Endometrial microvascular endothelial cells (primary cell): ENCODE results near the gene INPP5D. TPM values are rescaled to one million over a fixed set of nuclear protein-coding genes. Genes with fewer than 3 reads are reported as not detected.

Source experiments
- in situ Hi-C: cut with HindIII; loops from 2 replicates; pipeline ENCODE4 v1.10.0; 2017; ENCODE audit warnings: low sequenced_read_pairs, low pct_unique_long_range_greater_than_20kb; ENCODE audit errors: inconsistent ontology term
- total RNA-seq: library from RNA; depleted of rRNA; stranded (reverse); fragments of >200 nt; gene quantifications from one replicate; pipeline ENCODE4 v1.2.3, GENCODE V29; 2015; ENCODE audit errors: inconsistent ontology term

INPP5D gene
- total RNA-seq, 1 donor from 2014 or later: 17.1 TPM

- in situ Hi-C loops: no loop called here
Observed at GRCh38 chr2:233251306-233252116, 191.4 kb downstream of the INPP5D start, which contains the start of gene ATG16L1. Gene ATG16L1, plus strand, starts transcription at chr2:233251673. Its CDS starts 155 bp downstream, at chr2:233251828.

DNA sequence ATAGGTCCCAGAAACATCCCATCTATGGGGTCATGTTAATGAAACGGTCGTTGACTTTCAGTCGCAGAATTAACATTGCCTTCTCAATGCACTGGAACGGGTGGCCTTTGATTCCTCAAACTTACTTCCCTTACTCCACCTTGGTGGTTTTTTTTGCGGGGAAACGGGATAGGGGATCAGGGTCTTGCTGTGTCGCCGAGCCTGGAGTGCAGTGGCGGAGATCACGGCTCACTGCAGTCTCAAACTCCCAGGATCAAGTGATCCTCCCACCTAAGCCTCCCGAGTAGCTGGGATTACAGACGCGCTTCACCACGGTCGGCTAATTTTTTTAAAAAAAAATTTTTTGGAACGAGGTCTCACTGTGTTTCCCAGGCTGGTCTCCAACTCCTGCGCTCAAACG is 192.1 kb downstream of the INPP5D start:
- in situ Hi-C loops: no loop called here

DNA sequence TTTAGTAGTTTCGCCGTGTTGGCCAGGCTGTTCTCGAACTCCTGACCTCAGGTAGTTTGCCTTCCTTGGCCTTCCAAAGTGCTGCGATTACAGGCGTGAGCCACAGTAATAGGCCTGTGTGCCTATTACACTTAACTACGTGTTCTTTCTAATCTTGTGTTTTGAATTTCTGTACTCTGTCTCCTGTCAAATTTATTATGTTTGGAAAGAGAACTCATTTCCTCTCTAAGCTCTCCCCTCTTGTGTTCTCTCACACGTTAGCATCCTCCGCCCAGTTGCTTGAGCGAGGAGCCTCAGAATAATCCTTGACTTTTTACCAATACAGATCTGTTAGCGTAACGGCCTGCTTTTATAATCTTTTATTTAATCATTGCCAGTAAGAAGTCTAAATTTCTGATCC is 195.0 kb downstream of the INPP5D start:
- in situ Hi-C loops: no loop called here

GRCh38 chr2:233256048-233256447 is 195.9 kb downstream of the INPP5D start:
- in situ Hi-C loops: no loop called here

Other genes with a start within 250 kb of the INPP5D start
- gene SNORC, start 190.1 kb upstream of the INPP5D start, total RNA-seq: not detected
- gene NGEF, start 47.1 kb upstream of the INPP5D start, total RNA-seq: 0.09 TPM
- not detected for gene NEU2, start 27.7 kb upstream of the INPP5D start, total RNA-seq
- gene ATG16L1, start 191.3 kb downstream of the INPP5D start, total RNA-seq: 25.6 TPM
- not detected for gene SAG, start 247.5 kb downstream of the INPP5D start, total RNA-seq